Measurements from ENCODE around the gene CCDC169.
"Not testable (repeated sequence)": the region's sequence is repeated elsewhere in the genome, so short reads cannot be mapped to it uniquely, and the experiment has no call there.

Gene CCDC169

GRCh38 chr13:36297366-36298338, at the start of gene CCDC169:
TSS of gene CCDC169 (minus strand) at chr13:36297814. CDS start at chr13:36297719, 95 bp downstream.
- peak; percentile 42 for DNase-seq

GRCh38 chr13:36346222-36347083, 48.8 kb upstream of the CCDC169 start, which contains the start of gene SPART:
TSS of gene SPART (minus strand) at chr13:36346394. CDS start at chr13:36335830, 10,564 bp downstream.
- DNase-seq: peak; percentile 87

GRCh38 chr13:36345438-36346221, 48.0 kb upstream of the CCDC169 start:
- peak; percentile 54 for DNase-seq

GRCh38 chr13:36344886-36345437, 47.3 kb upstream of the CCDC169 start:
- peak; percentile 33 for DNase-seq

GRCh38 chr13:36344173-36344572, 46.6 kb upstream of the CCDC169 start:
- DNase-seq: no peak

- DNase-seq: no peak
Measured at GRCh38 chr13:36343766-36344165, 46.2 kb upstream of the CCDC169 start.

DNA sequence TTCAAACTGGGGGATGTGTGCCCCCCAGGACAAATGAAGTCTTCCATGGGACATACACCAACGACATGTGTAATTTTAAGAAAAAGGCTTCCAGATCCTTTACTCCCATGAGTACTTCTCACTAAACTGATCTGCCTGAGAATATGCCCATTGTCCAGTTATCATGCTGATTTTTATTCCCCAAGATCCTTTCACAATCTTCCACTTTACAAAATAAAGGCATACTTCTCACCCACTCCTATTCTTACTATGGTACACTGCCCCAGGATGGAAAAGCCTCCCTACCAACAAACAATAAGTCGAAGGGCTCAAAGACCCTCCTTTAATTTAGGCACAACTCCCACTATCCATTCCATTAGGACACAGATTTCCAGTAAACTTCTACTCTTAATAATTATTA, 45.1 kb upstream of the CCDC169 start:
- no peak for DNase-seq

DNA sequence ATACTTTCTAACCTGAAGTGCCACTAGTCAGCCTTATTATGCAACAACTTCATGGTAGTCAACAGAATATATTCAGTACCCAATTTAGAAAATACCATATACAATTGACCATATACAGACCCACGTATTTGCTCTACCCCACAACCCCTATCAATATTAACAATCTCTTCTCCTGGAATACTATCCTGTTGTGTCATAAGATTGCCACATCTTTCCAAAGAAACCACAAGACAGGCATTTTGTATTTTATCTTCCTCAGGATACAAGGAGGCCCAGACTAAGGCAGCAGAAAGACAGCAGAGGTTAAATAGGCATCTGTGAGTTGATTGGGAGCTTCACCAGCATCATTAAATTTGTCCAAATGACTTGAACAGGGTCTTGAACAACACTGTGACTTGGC, 44.1 kb upstream of the CCDC169 start:
- DNase-seq: no peak

DNA sequence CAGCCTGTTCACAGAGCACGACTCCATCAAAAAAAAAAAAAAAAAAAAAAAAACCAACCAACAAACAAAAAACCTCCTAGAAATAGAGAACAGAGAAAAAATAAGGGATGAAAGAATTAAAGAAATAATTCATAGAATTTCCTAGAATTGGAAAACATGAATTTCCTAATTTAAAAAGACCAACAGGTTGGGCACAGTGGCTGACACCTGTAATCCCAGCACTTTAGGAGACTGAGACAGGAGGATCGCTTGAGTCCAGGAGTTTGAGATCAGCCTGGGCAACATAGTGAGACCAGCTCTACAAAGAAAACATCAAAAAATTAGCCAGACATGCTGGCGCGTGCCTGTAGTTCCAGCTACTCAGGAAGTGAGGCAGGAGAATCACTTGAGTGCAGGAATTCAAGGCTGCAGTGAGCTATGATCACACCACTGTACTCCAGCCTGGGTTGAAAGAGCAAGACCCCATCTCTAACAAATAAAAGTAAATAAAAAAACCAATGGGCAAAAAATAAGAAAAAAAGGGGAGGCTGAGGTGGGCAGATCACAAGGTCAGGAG, 42.1 kb upstream of the CCDC169 start:
- no peak for DNase-seq

DNA sequence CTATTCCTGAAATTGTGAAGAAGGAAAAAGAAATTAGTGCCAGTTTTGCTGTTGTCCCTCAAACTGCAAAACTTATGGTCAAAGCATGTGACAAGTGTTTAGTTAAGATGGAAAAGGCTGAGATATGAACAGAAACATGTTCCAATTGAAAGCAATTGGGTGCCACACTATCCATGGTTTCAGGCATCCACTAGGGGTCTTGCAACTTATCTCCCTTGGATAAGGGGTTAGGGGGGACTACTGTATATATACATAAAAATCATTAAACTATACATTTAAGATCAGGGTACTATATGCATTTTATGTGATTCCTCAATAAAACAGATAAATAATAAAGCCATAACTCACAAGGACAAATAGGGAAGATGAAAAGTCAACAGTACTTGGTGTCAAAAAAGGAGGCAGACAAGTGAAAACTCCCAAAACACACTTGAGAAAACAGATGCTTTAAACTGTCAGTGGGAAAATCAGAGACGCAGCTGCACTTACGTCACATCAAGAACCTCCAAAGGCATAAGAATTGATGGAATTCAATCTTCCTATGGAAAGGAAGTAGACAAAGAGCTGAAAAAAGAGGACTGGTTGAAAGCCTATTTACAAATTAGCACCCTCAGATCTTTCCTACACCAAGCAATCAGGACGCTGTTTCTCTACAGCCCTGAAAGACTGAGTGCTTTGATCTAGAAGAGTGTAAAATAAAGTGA, 40.5 kb upstream of the CCDC169 start:
- DNase-seq: no peak

GRCh38 chr13:36332986-36333385, 35.4 kb upstream of the CCDC169 start:
- DNase-seq: no peak

GRCh38 chr13:36332255-36332654, 34.6 kb upstream of the CCDC169 start:
- DNase-seq: not testable (repeated sequence)

GRCh38 chr13:36331280-36331679, 33.7 kb upstream of the CCDC169 start:
- DNase-seq: no peak

- no peak for DNase-seq
Measured at GRCh38 chr13:36329361-36329760, 31.7 kb upstream of the CCDC169 start.

- DNase-seq: no peak
Measured at GRCh38 chr13:36328821-36329220, 31.2 kb upstream of the CCDC169 start.

GRCh38 chr13:36325912-36326311, 28.3 kb upstream of the CCDC169 start:
- DNase-seq: no peak

- DNase-seq: not testable (repeated sequence)
Measured at GRCh38 chr13:36324881-36325280, 27.3 kb upstream of the CCDC169 start.

- no peak for DNase-seq
Measured at GRCh38 chr13:36323951-36324566, 26.4 kb upstream of the CCDC169 start.

GRCh38 chr13:36323408-36323807, 25.8 kb upstream of the CCDC169 start:
- DNase-seq: no peak

- DNase-seq: not testable (repeated sequence)
Measured at GRCh38 chr13:36319793-36320192, 22.2 kb upstream of the CCDC169 start.
